ENCODE results near the gene CAMK1. TPM values are rescaled to one million over a fixed set of nuclear protein-coding genes. Genes with fewer than 3 reads are reported as not detected.

The CAMK1 gene
- total RNA-seq, 1 donor from 2014 or later, result 35.7 TPM

DNA sequence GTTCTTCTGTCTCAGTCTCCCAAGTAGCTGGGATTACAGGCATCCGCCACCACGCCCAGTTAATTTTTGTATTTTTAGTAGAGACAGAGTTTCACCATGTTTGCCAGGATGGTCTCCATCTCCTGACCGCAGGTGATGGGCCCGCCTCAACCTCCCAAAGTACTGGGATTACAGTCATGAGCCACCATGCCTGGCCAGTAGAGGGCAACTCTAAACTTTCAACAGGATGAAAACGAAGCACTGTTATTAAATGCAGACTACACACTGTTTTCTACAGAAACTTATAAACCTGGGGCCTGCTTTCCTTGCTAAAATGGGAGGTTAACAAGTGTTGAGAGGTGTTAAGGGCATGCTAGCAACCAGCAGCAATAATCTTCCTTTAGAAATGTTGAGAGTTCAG lies 30.8 kb upstream of the CAMK1 start:
- Histone ChIP-seq H3K4me3 (no peak overlapping the region), H3K27ac (no peak overlapping the region), H3K9me3 (no peaks in the 10 kb centered on the region), H3K27me3 (no peaks in the 10 kb centered on the region), H3K36me3 (peaks cover 93% of the 10 kb centered on the region), H3K4me1 (no peaks in the 10 kb centered on the region)
- intact Hi-C loops (cut with DNase I), result no loop called here
- TF ChIP-seq, protein P1, sequence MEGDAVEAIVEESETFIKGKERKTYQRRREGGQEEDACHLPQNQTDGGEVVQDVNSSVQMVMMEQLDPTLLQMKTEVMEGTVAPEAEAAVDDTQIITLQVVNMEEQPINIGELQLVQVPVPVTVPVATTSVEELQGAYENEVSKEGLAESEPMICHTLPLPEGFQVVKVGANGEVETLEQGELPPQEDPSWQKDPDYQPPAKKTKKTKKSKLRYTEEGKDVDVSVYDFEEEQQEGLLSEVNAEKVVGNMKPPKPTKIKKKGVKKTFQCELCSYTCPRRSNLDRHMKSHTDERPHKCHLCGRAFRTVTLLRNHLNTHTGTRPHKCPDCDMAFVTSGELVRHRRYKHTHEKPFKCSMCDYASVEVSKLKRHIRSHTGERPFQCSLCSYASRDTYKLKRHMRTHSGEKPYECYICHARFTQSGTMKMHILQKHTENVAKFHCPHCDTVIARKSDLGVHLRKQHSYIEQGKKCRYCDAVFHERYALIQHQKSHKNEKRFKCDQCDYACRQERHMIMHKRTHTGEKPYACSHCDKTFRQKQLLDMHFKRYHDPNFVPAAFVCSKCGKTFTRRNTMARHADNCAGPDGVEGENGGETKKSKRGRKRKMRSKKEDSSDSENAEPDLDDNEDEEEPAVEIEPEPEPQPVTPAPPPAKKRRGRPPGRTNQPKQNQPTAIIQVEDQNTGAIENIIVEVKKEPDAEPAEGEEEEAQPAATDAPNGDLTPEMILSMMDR (IDR thresholded peaks at IDR 0.05), result peak; percentile 5
- DNase-seq, result no peak
- ATAC-seq, result no peak

- no peak for DNase-seq
- TF ChIP-seq, protein P1 (IDR thresholded peaks at IDR 0.05), result no peak
- H3K9me3 ChIP-seq, result no peaks in the 10 kb centered on the region
- H3K36me3 ChIP-seq, result peaks cover 62% of the 10 kb centered on the region
- H3K4me3 ChIP-seq, result no peak overlapping the region
- intact Hi-C loops (cut with DNase I), result no loop called here
- no peak overlapping the region for H3K27ac ChIP-seq
- ATAC-seq, result no peak
- peaks cover 19% of the 10 kb centered on the region for H3K4me1 ChIP-seq
- H3K27me3 ChIP-seq, result no peaks in the 10 kb centered on the region
These were observed 27.6 kb upstream of the CAMK1 start for GRCh38 chr3:9797196-9797945.

GRCh38 chr3:9795207-9795606 lies 25.5 kb upstream of the CAMK1 start:
- Histone ChIP-seq H3K4me1 (peaks cover 33% of the 10 kb centered on the region), H3K36me3 (peaks cover 49% of the 10 kb centered on the region)
- TF ChIP-seq, protein P1 (IDR thresholded peaks at IDR 0.05), result no peak

DNA sequence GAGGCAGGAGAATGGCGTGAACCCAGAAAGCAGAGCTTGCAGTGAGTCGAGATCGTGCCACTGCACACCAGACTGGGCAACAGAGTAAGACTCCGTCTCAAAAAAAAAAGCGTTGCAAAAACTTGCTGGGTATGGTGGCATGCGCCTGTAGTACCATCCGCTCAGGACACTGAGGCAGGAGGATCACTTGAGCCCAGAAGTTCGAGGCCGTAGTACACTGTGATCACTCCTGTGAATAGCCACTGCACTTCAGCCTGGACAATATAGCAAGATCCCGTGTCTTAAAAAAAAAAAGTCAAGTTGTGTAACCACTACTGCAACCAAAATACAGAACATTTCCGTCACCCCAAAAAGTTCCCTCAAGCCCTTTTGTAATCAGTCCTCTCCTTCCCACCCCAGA lies 24.7 kb upstream of the CAMK1 start:
- no peak overlapping the region for H3K4me3 ChIP-seq
- DNase-seq, result no peak
- intact Hi-C loops (cut with DNase I), result no loop called here
- no peaks in the 10 kb centered on the region for H3K9me3 ChIP-seq
- H3K36me3 ChIP-seq, result peaks cover 49% of the 10 kb centered on the region
- no peak overlapping the region for H3K27ac ChIP-seq
- TF ChIP-seq, protein P1 (IDR thresholded peaks at IDR 0.05), result no peak
- H3K27me3 ChIP-seq, result no peaks in the 10 kb centered on the region
- no peak for ATAC-seq
- peaks cover 33% of the 10 kb centered on the region for H3K4me1 ChIP-seq

More at GRCh38 chr3:9795207-9795606, 25.5 kb upstream of the CAMK1 start:
- ATAC-seq (no peak), DNase-seq (no peak)
- Histone ChIP-seq H3K4me3 (no peak overlapping the region), H3K27ac (no peak overlapping the region), H3K9me3 (no peaks in the 10 kb centered on the region), H3K27me3 (no peaks in the 10 kb centered on the region)
- intact Hi-C loops (cut with DNase I), result no loop called here

DNA sequence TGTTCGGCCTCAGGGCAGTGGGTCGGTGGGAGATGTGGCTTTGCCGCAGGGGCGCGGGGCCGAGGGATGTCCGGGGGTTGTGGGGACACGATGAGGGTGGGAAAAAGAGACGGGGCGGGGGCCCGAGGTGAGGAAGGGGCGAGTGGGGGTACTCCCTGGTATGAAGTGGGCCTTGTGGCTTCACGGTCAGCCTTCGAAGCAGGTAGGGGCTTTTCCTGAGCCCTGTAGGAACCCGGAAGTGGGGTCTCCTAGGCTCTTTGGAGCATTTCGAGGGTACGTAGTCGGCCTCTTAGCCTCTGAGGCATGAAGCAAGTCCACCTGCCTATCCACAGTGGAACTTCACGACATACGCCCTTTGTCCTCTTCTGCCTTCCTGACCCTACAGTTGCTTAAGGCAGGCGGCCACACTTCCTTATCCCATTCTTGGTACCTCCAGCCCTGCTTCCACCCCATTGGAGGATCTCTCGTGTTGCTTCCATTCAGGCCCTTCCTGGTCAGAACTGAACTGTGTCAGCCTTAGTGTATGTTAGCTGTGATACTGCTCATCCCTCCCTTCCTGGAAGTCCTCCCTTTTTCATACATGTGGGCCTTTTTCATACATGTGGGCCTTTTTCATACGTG lies 23.5 kb upstream of the CAMK1 start:
- Histone ChIP-seq H3K4me1 (peaks cover 33% of the 10 kb centered on the region), H3K4me3 (peak overlapping the region; percentile 100), H3K9me3 (no peaks in the 10 kb centered on the region), H3K27ac (peak overlapping the region; percentile 99), H3K36me3 (peaks cover 49% of the 10 kb centered on the region), H3K27me3 (no peaks in the 10 kb centered on the region)
- peak; percentile 73 for DNase-seq
- intact Hi-C loops (cut with DNase I), result no loop called here
- TF ChIP-seq, protein P1 (IDR thresholded peaks at IDR 0.05), result no peak
- ATAC-seq, result peak; percentile 57

Data from upper lobe of right lung (tissue), 1 donor.